IPS-18c (cell line): Measurements from ENCODE around the gene MYL12A.

Experiments
- H3K4me3 ChIP-seq: 2 replicates; pipeline ENCODE4 v1.7.0; 2013; ENCODE audit warnings: low read depth, mild to moderate bottlenecking, low read length, moderate library complexity; ENCODE audit not compliant: insufficient read depth
- H3K9me3 ChIP-seq: one replicate; pipeline ENCODE4 v1.6.1; 2013; ENCODE audit warnings: mild to moderate bottlenecking, low read length, moderate library complexity; ENCODE audit not compliant: control insufficient read depth, insufficient read depth

The MYL12A gene

DNA sequence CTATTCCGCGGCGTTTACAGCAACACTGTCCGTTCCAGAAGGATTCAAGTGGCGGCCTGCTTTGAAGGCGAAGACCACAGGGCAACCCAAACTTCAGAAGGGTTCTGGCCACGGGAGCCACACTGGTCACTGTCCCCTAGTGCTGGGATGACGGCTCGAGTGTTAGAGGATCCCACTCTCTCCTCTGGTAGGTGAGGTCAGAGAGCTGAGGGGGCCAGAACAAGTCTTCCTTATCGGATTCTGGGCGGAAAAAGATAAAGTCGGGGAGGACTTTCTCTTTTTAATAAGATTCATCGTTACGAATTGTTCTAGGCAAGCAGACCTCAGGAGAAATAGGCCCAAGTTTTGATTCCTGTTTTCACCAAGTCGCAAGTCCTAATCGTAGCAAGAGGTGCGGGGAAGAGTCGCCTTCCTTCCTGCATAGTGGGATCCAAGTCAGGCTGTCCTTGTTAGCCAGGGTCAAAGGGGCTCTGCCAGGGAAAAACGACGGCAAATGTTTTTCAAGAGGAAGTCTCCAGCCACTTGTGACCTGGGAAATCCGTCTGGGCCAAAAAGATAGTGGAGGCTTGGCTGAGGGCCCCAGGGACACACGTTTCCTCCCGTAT is 864 bp upstream of the MYL12A start:
- Histone ChIP-seq H3K4me3 (peak overlapping the region; percentile 47), H3K9me3 (no peaks in the 10 kb centered on the region)

DNA sequence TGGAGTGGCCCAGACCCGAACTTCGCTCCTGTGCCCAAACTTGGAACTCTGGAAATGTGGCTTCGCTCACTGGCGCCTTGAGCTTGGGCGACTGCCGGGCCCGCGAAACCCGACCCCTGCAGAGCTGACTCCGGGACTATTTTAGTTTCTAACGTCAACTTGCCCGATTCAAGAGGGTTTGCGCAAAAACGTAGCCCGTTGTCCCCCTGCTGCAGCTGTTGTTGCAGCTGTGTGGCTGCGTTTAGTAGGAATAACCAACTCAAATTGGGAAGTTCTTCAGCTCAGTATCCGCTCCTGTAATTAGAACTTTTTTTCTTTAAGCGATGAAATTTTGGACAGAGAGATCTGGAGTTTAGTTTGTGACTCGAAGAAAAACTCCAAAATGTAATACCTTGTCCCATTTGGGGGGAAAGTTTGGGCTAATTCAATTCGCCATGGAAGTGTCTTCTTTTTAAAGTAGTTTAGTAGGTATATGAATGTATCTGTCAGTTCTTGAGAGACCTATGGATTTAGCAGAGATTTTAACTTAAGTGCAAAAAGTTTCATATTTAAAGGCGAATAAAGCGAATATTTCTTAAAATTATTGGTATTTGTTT is 559 bp downstream of the MYL12A start:
- Histone ChIP-seq H3K9me3 (no peaks in the 10 kb centered on the region), H3K4me3 (peak overlapping the region; percentile 95)

DNA sequence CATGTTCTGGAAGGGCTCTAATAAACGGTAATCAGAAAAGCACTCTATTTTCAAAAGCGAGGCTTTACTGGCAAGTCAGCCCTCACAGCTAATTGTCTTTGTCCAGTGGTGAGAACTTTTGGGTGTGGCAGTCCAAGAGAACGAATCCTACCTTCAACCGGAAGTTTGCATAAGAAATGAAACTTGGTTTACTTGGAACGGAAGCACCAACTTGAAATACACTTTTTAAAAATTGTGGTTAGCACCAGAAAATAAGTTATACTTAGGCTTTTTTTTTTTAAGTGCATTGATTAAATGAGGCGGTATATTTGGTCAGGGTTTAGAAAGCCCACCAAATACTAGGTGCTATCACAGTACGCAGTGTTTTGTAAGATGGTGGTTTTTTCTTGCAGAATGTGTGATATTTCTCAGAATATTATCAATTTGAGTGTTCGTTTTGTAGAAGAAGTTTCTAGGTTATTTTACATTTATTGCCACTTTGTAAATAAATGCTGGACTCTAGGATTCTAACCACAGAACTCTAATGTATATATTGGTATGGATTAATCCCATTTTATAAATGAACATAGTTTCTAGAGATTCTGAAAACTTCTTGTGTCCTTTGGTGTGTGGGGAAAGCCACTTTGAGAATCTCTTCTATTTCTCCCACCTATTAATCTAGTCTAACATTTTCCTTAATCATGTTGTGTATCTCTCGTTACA is 1.2 kb downstream of the MYL12A start:
- Histone ChIP-seq H3K4me3 (peak overlapping the region; percentile 95), H3K9me3 (no peaks in the 10 kb centered on the region)

DNA sequence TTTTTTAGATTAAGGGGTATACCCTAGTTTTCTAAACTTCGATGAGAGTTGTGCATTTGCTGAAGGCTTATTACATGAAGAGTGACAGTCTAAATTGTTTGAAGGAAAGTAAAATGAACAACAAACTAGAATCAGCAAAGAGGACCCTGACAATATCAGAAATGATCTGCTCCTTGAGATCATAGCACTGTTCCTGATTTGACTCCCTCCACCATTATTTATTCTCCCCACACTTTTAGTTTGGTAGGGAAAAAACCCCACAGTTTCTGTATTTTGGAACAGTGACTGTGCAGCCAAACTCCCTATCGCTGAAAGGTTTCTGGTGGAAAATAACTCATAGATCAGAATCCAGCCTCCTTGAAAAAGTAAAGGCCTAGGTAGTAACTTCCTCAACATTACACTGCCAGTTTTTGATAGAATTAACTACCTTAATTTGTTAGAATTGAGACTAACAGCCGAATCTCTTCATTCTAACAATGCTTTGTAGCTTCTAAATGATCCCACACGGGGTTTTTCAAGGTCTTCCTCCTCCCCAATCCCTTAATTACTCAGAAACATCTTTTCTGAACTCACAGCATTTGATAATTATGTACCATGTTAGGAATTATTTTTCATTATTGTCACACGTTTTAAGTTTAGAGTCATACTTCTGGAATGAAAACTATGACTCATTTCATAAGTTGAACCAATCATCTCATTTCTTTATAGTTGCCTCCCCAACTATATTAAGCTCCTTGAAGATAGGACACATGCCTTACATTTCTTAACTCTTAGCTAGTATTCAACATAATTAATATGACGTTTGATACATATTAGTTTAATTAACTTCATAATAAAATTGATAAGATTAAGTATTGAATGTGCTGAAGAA is 2.9 kb downstream of the MYL12A start:
- Histone ChIP-seq H3K4me3 (no peak overlapping the region), H3K9me3 (no peaks in the 10 kb centered on the region)

DNA sequence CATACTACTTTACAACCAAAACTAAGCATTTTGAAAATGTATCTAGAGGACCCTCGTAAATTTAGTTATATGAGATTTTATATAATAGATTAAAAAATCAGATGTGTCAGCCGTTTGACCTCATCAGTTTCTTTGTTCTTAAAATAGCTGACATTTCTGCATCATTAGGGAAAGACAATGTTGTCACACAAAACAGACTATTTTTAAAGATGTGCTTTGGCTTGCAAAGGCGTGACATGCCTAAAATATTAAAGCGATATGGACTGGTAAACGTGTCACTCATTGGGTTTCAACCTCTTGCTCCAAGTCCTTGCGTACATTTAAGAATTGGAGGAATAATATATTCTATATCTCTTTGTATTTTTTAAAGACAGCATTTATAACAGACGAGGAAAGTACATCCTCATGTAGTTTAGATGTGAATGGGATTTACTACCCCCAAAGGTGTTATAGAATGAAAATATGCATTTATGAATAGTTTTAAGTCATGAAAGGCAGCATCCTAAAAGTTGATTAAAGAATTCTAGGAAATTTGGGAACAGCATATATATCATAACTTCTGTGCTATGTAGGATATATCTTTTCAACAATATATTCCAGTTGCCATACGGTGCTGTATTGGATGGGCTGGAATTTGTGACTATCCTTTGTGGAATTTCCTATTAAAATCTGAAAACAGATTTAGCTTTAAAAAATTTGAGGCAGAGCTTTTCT is 3.8 kb downstream of the MYL12A start:
- Histone ChIP-seq H3K4me3 (no peak overlapping the region), H3K9me3 (no peaks in the 10 kb centered on the region)

DNA sequence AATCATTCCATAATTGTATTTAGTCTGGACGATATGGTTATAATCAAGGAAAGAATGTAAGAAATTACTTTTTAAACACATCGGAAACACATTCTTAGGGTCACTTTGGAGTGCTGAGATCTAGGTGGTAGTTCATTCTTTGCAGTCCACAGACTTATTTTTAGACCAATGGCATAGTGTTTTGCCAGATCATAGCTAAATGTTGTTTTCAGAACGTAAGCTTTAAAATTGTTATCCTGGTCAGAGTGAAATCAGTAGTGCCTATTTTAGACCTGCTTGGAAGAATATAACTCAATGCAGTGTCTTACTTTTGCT is 4.3 kb downstream of the MYL12A start:
- Histone ChIP-seq H3K4me3 (no peak overlapping the region), H3K9me3 (no peaks in the 10 kb centered on the region)

DNA sequence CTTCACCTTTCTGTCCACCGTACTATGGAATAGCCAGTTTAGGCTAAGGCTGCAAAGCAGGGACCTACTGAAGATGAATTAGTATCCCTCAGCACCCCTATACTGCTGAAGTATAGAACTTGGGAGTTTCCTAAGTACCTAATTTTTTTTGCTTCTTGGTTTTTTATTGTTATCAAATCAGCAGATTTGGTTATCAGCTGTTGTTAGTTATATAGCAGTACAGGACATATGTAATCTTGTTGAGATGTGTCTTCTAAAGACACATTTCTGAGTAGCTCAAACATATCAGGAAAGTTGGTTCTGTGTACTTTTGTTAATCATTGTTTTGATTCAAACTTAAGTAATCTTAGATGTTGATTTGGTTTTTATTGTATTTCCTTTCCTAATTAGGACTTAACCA is 5.2 kb downstream of the MYL12A start:
- Histone ChIP-seq H3K9me3 (no peaks in the 10 kb centered on the region), H3K4me3 (no peak overlapping the region)

DNA sequence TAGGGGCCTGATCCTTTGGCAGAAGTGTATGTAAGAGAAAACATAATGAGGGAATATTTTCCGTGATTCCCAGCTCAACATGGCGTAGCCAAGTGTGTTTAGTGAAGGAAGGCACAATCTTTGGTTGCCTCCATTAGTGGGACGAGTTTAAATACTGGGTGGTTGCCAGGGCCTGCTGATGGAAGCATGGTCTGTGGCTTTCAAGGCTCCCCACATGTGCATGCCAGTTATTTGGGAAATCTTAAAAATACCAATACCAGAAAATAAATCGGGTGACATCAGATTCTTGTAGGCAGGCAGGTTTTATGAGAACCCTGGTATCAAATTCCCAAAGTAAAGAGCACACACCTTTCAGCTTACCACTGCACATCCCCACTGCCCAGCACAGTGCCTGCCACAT is 7.1 kb downstream of the MYL12A start:
- H3K4me3 ChIP-seq = no peak overlapping the region
- no peaks in the 10 kb centered on the region for H3K9me3 ChIP-seq

DNA sequence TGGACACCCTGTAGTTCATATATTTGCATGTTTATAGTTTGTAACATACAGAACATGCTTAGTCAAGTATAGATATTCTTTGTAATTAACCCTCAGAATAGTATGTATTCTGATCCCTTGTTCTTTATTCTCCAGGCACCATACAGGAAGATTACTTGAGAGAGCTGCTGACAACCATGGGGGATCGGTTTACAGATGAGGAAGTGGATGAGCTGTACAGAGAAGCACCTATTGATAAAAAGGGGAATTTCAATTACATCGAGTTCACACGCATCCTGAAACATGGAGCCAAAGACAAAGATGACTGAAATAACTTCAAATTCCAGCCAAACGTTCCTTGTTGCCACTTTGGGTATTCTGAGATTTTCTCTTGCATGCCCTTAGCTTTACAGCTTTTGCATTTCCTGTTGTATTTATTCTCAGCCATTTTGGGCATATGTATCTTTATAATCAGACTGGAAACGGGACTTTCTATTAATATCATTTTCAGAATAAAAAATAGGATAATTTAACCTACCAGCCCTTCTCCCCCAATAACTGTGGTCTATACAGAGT is 8.1 kb downstream of the MYL12A start:
- no peak overlapping the region for H3K4me3 ChIP-seq
- no peaks in the 10 kb centered on the region for H3K9me3 ChIP-seq

DNA sequence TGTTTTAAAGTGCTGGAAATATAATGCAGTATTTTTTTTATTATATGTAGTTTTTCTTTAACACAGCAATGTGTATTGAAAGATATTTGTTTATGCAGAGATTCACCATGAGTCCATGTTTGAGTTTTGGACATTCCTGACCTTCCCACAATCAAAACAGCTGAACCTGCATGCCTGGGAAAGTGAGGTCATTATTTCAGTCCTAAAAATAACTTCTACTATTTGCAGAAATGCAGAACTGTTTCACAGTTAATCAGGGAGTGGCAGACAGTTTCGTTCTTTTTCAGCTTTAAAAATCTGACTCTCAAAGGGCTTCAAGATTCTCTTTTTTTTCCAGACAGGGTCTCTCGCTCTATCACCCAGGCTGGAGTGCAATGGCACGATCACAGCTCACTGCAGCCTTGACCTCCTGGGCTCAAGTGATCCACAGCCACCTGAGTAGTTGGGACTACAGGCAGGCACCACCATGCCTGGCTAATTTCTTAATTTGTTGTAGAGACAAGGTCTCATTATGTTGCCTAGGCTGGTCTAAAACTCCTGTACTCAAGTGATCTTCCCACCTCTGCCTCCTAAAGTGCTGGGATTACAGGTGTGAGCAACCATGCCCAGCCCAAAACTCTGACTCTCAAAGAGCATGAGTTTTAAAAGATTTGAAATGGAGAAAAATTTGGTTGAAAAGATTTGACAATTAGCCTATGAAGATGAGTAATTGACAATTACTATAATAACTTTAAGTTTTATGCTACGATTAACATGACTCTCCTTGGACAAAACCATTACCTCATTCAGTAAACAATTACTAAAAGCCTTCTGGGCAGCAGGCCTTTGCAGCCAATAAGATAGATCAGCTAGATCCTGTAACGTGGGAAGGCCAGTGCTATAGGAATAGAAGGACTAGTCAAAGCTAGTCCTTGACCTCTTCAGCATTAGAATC is 9.4 kb downstream of the MYL12A start:
- no peak overlapping the region for H3K4me3 ChIP-seq
- no peaks in the 10 kb centered on the region for H3K9me3 ChIP-seq

DNA sequence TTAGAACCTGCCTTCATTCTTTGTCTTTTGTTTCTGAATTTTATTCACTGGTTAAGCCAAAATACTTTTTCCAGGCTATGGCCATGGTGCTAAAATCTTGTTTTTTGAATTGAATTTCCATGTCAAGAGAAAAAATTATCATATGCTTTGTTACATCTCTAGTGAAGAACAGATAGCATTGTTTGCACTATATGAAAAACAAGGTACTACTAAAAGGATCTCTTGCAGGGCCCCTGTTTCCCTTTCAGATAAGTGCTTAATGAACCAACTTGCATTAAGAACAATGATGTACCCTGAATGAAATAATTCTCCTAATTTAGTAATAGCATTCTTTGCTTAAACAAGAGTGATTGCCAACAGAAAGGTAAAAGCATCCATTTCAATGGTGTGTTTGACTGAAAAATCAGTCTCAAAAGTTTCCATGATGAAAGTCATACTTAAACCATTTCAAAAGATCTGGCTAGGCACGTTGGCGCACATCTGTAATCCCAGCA is 10.1 kb downstream of the MYL12A start:
- Histone ChIP-seq H3K9me3 (no peaks in the 10 kb centered on the region), H3K4me3 (no peak overlapping the region)

DNA sequence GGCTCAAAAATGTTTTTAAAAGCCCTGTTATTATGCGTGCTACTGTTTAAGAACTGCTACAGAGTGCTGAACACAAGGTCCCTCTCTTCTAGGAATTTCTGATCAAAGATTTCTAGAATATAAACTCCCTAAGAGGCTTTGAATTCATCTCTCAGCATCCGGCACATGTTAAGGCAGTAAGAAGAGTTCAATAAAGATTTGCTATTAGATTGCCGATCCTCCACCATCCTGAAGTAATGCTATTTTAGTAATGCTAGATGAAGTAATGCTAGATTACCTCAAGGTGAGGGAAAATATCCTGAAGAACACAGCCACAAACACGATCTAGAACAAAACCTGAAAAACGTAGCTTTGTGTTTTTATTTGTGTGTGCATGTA is 13.4 kb downstream of the MYL12A start:
- H3K4me3 ChIP-seq = peak overlapping the region; percentile 91
- H3K9me3 ChIP-seq = no peaks in the 10 kb centered on the region

DNA sequence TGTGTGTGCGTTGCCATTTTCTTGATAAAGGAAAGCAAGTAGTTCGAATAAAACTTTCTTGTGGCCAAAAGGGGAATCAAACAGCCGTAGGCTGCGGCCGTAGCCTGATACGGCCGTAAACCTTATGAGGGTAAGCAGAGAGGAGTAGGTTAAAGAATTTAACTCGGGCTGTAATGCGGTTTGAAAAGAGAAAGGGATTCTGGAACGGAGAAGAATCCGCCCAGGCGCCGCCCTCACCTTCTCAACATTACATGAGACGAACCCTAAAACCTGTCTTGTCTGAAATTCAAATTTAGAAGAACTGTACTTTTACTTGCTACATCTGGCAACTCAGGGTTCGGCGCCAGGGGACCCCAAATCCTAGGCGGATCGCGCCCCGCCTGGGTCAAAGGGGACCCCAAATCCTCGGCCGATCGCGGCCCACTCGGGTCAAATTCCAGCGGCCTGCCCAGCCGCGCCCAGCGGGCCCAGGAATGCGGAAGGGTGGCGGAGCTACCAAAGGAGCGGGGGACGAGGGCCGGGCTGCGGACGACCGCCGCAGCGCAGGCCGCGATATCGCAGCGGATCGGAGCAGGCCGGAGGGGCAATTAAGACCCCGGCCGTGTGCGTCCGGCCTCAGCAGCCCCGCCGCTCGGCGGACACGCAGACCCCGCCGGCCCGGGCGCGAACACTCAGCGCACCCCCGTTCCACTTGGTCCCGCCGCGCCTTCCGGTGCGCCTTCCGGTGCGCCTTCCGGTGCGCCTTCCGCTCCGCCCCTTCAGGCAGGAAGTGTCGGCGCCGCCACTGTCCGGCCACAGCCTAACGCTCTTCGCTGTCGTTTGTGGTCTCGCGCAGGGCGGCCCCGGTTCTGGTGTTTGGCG is 14.0 kb downstream of the MYL12A start, which contains the start of gene MYL12B:
Gene MYL12B, plus strand, starts transcription at position 761 of the 861 bp plus-strand sequence. CDS start 10,766 bp downstream, outside the sequence.
- H3K4me3 ChIP-seq = peak within 1 kb of the TSS; percentile 91
- H3K9me3 ChIP-seq = no peaks in the 10 kb centered on the region

DNA sequence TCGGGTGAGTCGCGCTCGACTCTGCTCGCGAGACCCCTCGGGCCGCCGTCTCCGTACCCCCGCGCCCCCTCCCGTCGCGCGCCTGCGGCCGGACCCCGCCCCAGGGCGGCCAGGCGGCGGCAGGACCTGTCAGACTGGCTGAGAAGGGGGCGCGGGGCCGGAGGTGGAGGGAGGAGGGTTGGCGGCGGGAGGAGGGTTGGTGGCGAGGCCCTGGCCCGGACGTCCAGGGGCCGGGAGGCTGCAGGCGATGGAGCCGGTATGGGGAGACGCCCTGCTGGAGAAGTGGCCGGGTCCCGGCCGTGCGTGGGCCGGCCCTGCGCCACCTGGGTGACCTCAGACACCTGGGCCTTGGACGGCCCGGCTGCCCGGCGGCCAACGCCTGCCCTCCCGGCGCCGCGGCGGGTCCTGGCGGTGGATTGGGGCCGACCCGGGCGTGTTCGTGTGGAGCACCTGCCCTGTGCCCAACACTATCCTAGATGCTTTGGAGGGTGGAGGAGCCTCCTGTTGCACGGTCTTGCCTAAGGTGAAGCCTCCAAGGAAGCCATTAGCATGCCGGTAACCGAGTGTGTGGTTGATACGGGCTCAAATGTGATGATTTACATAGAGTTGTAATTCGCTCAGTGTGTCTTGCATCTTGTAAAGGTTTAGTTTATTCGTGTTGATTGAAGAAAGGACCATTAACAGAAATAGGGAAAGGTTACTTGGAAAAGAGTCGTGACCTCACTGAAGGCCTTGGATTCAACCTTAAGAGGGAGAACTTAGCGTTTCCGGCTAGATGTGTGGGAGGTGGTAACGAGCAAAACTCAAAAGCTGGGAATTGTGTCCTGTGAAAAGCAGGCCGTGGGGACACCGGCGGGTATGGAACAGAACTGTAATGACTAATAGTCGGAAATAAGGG is 14.9 kb downstream of the MYL12A start:
- H3K4me3 ChIP-seq = peak overlapping the region; percentile 91

More for the DNA sequence above, 14.9 kb downstream of the MYL12A start:
- H3K9me3 ChIP-seq = no peaks in the 10 kb centered on the region
